ENCODE results near the gene WNT1. TPM values are rescaled to one million over a fixed set of nuclear protein-coding genes. Genes with fewer than 3 reads are reported as not detected.
A peak's percentile ranks its signal among the peaks of the same experiment; 100 is the strongest.

Gene WNT1
- total RNA-seq, 1 experiment from 2014 or later = not detected

DNA sequence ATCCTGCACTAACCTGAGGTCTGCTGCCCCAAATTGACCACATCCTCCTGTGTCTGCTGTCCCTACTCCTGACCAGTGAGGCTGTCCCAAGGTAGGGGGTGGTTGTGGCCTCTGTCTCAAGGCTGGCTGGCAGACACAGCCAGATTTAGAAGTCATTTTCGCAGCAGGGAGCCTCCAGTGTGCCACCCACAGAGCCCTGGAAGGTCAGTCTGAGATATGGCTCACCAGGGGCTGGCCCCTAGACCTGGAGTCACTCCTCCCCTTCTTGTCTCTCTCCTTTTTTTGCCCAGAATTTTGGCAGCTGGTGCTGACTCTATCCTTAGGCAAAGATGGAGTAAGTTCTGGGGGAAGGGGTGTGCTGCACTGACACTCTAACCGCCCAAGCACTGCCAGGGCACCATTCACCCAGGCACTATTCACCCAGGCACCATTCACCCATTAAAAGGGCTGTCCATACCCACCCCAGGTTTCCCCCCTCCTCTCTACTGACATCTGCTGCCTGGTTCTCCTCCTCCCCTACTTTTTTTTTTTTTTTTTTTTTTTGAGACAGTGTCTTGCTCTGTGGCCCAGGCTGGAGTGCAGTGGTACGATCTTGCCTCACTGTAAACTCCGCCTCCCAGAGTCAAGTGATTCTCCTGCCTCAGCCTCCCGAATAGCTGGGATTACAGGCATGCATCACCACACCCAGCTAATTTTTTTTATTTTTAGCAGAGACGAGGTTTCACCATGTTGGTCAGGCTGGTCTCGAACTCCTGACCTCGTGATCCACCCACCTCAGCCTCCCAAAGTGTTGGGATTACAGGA, 13.3 kb downstream of the WNT1 start:
- no peaks in the 10 kb centered on the region for H3K36me3 Mint-ChIP-seq (ENCODE audit: insufficient read depth, unreplicated experiment)
- POLR2A ChIA-PET = no interaction called here
- intact Hi-C loops (cut with micrococcal nuclease; ENCODE audit: unreplicated experiment) = no loop called here

DNA sequence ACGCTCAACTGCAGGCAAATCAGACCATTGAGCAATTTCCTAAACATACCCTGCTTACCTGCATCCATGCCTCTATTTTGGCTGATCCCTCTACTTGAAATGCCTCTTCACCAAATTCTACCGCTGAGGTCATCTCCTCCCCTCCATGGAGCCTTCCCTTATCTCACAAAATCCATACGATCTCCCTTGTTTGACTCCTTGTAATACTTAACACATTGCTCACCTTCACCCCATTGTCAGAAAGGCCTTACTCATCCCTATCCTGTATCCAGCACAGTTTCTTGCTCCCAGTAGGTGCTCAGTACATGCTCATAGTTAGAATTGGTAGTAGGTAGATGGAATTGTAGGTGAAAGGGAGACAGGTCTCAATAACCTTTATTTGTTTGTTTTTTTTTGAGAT, 15.7 kb downstream of the WNT1 start:
- H3K4me3 ChIP-seq (ENCODE audit: low read depth, low read length) = no peak overlapping the region
- BruUV-seq (replicated peaks) = no TSS peak
- ChIA-PET POLR2A (no interaction called here), CTCF (interaction anchor here (0.9 to 6.3 kb wide), 2 partner anchors 13 to 25 kb away, joined by 3 to 90 read pairs; partner anchors contain the start of gene WNT1)
- intact Hi-C loops (cut with micrococcal nuclease; ENCODE audit: unreplicated experiment) = no loop called here
- Mint-ChIP-seq H3K4me1 (ENCODE audit: low read depth, unreplicated experiment) (peaks cover 28% of the 10 kb centered on the region), H3K27me3 (ENCODE audit: insufficient read depth, unreplicated experiment) (peaks cover 6% of the 10 kb centered on the region), H3K9me3 (ENCODE audit: unreplicated experiment) (no peaks in the 10 kb centered on the region), H3K4me3 (ENCODE audit: unreplicated experiment) (no peak overlapping the region), H3K27ac (ENCODE audit: unreplicated experiment) (no peak overlapping the region), H3K36me3 (ENCODE audit: insufficient read depth, unreplicated experiment) (peaks cover 1% of the 10 kb centered on the region)
- no peak for DNase-seq
- H3K9me3 ChIP-seq = no peaks in the 10 kb centered on the region
- no peaks in the 10 kb centered on the region for H3K27me3 ChIP-seq (replicated peaks; ENCODE audit: control insufficient read depth, insufficient read depth, low read length)
- no peak for TF ChIP-seq CTCF (IDR thresholded peaks at IDR 0.05; ENCODE audit: insufficient read depth in 1 of 2, low read depth in 1 of 2, low read length in 1 of 2, severe bottlenecking in 1 of 2, unreplicated experiment in 1 of 2)
- peaks cover 19% of the 10 kb centered on the region for H3K4me1 ChIP-seq
- no peaks in the 10 kb centered on the region for H3K36me3 ChIP-seq (ENCODE audit: control insufficient read depth, insufficient read depth, low read length)

More for the DNA sequence above, 13.3 kb downstream of the WNT1 start:
- no peaks in the 10 kb centered on the region for H3K27me3 ChIP-seq (replicated peaks; ENCODE audit: control insufficient read depth, insufficient read depth, low read length)
- H3K36me3 ChIP-seq (ENCODE audit: control insufficient read depth, insufficient read depth, low read length) = no peaks in the 10 kb centered on the region
- Mint-ChIP-seq H3K27ac (ENCODE audit: unreplicated experiment) (no peak overlapping the region), H3K4me1 (ENCODE audit: low read depth, unreplicated experiment) (peaks cover 23% of the 10 kb centered on the region), H3K9me3 (ENCODE audit: unreplicated experiment) (no peaks in the 10 kb centered on the region), H3K27me3 (ENCODE audit: insufficient read depth, unreplicated experiment) (peaks cover 6% of the 10 kb centered on the region), H3K4me3 (ENCODE audit: unreplicated experiment) (no peak overlapping the region)
- H3K4me3 ChIP-seq (ENCODE audit: low read depth, low read length) = no peak overlapping the region
- no TSS peak for BruUV-seq (replicated peaks)
- DNase-seq = no peak
- CTCF ChIA-PET = interaction anchor here (0.7 to 3.7 kb wide), 3 partner anchors 8 to 19 kb away, joined by 3 to 38 read pairs (median 4); partner anchors contain the start of gene WNT1
- no peaks in the 10 kb centered on the region for H3K9me3 ChIP-seq
- no peak for TF ChIP-seq CTCF (IDR thresholded peaks at IDR 0.05; ENCODE audit: insufficient read depth in 1 of 2, low read depth in 1 of 2, low read length in 1 of 2, severe bottlenecking in 1 of 2, unreplicated experiment in 1 of 2)
- H3K4me1 ChIP-seq = peaks cover 19% of the 10 kb centered on the region

- H3K9me3 ChIP-seq = no peaks in the 10 kb centered on the region
- no peaks in the 10 kb centered on the region for H3K36me3 ChIP-seq (ENCODE audit: control insufficient read depth, insufficient read depth, low read length)
- Mint-ChIP-seq H3K4me1 (ENCODE audit: low read depth, unreplicated experiment) (peaks cover 28% of the 10 kb centered on the region), H3K27me3 (ENCODE audit: insufficient read depth, unreplicated experiment) (peaks cover 3% of the 10 kb centered on the region), H3K9me3 (ENCODE audit: unreplicated experiment) (no peaks in the 10 kb centered on the region), H3K36me3 (ENCODE audit: insufficient read depth, unreplicated experiment) (peaks cover 8% of the 10 kb centered on the region), H3K4me3 (ENCODE audit: unreplicated experiment) (peak overlapping the region; percentile 59), H3K27ac (ENCODE audit: unreplicated experiment) (peak overlapping the region; percentile 5)
- TF ChIP-seq CTCF (IDR thresholded peaks at IDR 0.05; ENCODE audit: insufficient read depth in 1 of 2, low read depth in 1 of 2, low read length in 1 of 2, severe bottlenecking in 1 of 2, unreplicated experiment in 1 of 2) = no peak
- no peaks in the 10 kb centered on the region for H3K27me3 ChIP-seq (replicated peaks; ENCODE audit: control insufficient read depth, insufficient read depth, low read length)
- no peak overlapping the region for H3K4me3 ChIP-seq (ENCODE audit: low read depth, low read length)
- intact Hi-C loops (cut with micrococcal nuclease; ENCODE audit: unreplicated experiment) = loop anchor here (1.0 to 5.0 kb wide), 6 partner anchors 14 to 141 kb away; partner anchors contain the start of gene PRKAG1
- BruUV-seq (replicated peaks) = no TSS peak
- ChIA-PET POLR2A (interaction anchor here (0.6 kb wide), 1 partner anchor 1248 kb away, joined by 6 read pairs; no protein-coding TSS in a partner anchor), CTCF (interaction anchor here (0.8 to 6.3 kb wide), 4 partner anchors 14 to 116 kb away, joined by 3 to 90 read pairs (median 4); partner anchors contain the start of genes LMBR1L and WNT1)
- no peak for DNase-seq
- H3K4me1 ChIP-seq = peaks cover 20% of the 10 kb centered on the region
These were observed 16.3 kb downstream of the WNT1 start for GRCh38 chr12:48994224-48995085.
